ENCODE measurements around the gene HERPUD1. TPM values are rescaled to one million over a fixed set of nuclear protein-coding genes. Genes with fewer than 3 reads are reported as not detected.

Gene HERPUD1
- total RNA-seq, 3 donors from 2014 or later (not counting 1 experiment from before 2014, with no cell fraction given), result 181 to 266 (median 243) TPM

DNA sequence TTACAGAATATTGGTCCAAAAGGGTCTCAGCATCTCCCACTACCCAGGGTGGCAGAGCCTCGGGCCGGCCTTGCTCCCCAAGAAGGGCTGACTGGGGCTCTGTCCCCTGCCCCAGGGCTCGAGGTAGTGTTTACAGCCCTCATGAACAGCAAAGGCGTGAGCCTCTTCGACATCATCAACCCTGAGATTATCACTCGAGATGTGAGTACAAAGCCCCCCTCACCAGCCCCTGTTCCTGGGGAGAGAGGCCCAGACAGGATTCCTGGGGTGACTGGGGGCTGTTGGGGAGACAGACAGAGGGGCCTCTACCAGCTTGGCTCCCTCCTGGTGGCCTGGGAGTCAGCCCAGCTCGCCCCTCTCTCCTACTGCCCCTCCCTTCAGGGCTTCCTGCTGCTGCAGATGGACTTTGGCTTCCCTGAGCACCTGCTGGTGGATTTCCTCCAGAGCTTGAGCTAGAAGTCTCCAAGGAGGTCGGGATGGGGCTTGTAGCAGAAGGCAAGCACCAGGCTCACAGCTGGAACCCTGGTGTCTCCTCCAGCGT, 51.3 kb downstream of the HERPUD1 start:
- Histone ChIP-seq H3K27me3 (ENCODE audit: control insufficient read depth, insufficient read depth, low read length) (no peaks in the 10 kb centered on the region), H3K4me1 (ENCODE audit: control insufficient read depth, insufficient read depth, low read length) (peaks cover 41% of the 10 kb centered on the region), H3K9me3 (ENCODE audit: control insufficient read depth, insufficient read depth, low read length) (no peaks in the 10 kb centered on the region), H3K36me3 (ENCODE audit: control insufficient read depth, insufficient read depth, low read length) (no peaks in the 10 kb centered on the region), H3K4me3 (ENCODE audit: low read length) (no peak overlapping the region), H3K27ac (ENCODE audit: low read length) (no peak overlapping the region)
- no peaks in the 10 kb centered on the region for H3K27me3 Mint-ChIP-seq (ENCODE audit: low read depth in 2 of 2)
- no peak overlapping the region for H3K27ac Mint-ChIP-seq
- 75% methylated on average over 8 of the region's 9 CpGs for WGBS (ENCODE audit: insufficient coverage)
- no peak for ATAC-seq
- TF ChIP-seq, protein P1, sequence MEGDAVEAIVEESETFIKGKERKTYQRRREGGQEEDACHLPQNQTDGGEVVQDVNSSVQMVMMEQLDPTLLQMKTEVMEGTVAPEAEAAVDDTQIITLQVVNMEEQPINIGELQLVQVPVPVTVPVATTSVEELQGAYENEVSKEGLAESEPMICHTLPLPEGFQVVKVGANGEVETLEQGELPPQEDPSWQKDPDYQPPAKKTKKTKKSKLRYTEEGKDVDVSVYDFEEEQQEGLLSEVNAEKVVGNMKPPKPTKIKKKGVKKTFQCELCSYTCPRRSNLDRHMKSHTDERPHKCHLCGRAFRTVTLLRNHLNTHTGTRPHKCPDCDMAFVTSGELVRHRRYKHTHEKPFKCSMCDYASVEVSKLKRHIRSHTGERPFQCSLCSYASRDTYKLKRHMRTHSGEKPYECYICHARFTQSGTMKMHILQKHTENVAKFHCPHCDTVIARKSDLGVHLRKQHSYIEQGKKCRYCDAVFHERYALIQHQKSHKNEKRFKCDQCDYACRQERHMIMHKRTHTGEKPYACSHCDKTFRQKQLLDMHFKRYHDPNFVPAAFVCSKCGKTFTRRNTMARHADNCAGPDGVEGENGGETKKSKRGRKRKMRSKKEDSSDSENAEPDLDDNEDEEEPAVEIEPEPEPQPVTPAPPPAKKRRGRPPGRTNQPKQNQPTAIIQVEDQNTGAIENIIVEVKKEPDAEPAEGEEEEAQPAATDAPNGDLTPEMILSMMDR (IDR thresholded peaks at IDR 0.05), result no peak
- no peaks in the 10 kb centered on the region for H3K36me3 Mint-ChIP-seq
- H3K4me1 Mint-ChIP-seq, result peaks cover 27 to 29% of the 10 kb centered on the region in 2 donors
- intact Hi-C loops (cut with micrococcal nuclease), result no loop called here
- DNase-seq, result no peak
- H3K9me3 Mint-ChIP-seq, result no peaks in the 10 kb centered on the region
- H3K4me3 Mint-ChIP-seq, result no peak overlapping the region

DNA sequence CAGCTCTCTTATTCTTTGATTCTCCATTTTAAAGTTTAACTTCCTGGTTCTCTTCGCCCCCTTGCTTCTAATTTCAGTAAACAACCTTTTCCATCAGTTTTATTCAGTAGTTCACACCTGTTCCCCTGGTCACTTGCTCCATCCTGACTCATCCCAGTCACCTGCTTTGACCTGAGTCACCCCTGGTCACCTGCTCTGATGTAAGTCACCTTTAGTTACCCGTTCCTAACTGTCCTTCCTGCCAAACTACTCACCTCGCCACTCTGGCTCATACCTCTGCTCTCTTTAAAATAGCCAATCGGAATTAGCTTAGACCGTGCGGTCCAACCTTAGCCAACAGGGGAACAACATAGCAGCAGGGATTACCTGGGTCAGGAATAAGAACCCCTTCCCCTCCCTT, 52.7 kb downstream of the HERPUD1 start:
- no peak for DNase-seq
- Histone ChIP-seq H3K4me1 (ENCODE audit: control insufficient read depth, insufficient read depth, low read length) (peaks cover 48% of the 10 kb centered on the region), H3K27me3 (ENCODE audit: control insufficient read depth, insufficient read depth, low read length) (no peaks in the 10 kb centered on the region), H3K36me3 (ENCODE audit: control insufficient read depth, insufficient read depth, low read length) (no peaks in the 10 kb centered on the region), H3K27ac (ENCODE audit: low read length) (no peak overlapping the region), H3K9me3 (ENCODE audit: control insufficient read depth, insufficient read depth, low read length) (no peaks in the 10 kb centered on the region), H3K4me3 (ENCODE audit: low read length) (no peak overlapping the region)
- peak overlapping the region in 1 of 2 donors; percentile 1 for H3K27ac Mint-ChIP-seq
- intact Hi-C loops (cut with micrococcal nuclease), result no loop called here
- H3K36me3 Mint-ChIP-seq, result no peaks in the 10 kb centered on the region
- TF ChIP-seq, protein P1 (IDR thresholded peaks at IDR 0.05), result no peak
- H3K27me3 Mint-ChIP-seq (ENCODE audit: low read depth in 2 of 2), result no peaks in the 10 kb centered on the region
- peaks cover 38 to 41% of the 10 kb centered on the region in 2 donors for H3K4me1 Mint-ChIP-seq
- WGBS (ENCODE audit: insufficient coverage), result 90% methylated on average over 6 of the region's 6 CpGs
- H3K4me3 Mint-ChIP-seq, result no peak overlapping the region
- H3K9me3 Mint-ChIP-seq, result no peaks in the 10 kb centered on the region
- ATAC-seq, result no peak

DNA sequence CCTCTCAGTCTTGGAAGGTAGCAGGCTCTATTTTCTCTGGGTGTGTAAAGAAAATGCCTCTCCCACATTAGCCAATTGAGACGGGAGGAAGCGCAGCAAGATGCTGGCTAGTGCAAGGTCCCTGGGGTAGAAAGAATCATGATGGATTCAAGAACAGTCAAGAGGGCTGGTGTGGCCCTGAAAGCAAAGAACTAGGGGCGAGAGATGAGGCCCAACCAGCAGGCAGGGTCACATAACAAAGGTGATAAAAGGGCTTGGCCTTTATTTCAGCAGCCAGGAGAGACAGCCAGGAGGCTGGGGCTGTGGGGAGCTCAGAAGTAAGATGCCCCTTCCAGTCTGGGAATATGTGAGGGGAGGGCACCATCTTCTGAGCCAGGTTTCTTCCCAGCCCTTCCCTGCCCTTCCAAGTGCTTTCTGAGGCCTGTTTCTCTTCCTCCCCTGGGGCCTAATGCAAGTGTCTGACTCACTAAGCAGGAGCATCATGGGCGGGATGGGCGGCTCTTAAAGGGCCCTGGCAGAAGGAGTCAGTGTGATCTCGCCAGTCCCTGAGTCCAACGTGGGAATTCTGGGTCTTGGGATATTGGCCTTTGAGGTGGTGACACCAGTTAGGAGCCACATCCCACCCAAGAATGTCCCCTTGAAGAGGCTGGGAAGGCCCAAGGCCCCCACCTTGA, 53.5 kb downstream of the HERPUD1 start:
- 90% methylated on average over 7 of the region's 7 CpGs for WGBS (ENCODE audit: insufficient coverage)
- H3K36me3 ChIP-seq (ENCODE audit: control insufficient read depth, insufficient read depth, low read length), result no peaks in the 10 kb centered on the region
- intact Hi-C loops (cut with micrococcal nuclease), result no loop called here
- no peak overlapping the region for H3K4me3 Mint-ChIP-seq
- TF ChIP-seq, protein P1 (IDR thresholded peaks at IDR 0.05), result no peak
- H3K4me1 Mint-ChIP-seq, result peaks cover 45 to 48% of the 10 kb centered on the region in 2 donors
- no peaks in the 10 kb centered on the region for H3K9me3 Mint-ChIP-seq
- peak overlapping the region in 1 of 2 donors; percentile 1 for H3K27ac Mint-ChIP-seq
- H3K36me3 Mint-ChIP-seq, result no peaks in the 10 kb centered on the region
- no peak overlapping the region for H3K27ac ChIP-seq (ENCODE audit: low read length)
- H3K9me3 ChIP-seq (ENCODE audit: control insufficient read depth, insufficient read depth, low read length), result no peaks in the 10 kb centered on the region
- DNase-seq (no peak), ATAC-seq (no peak)
- H3K4me1 ChIP-seq (ENCODE audit: control insufficient read depth, insufficient read depth, low read length), result peaks cover 48% of the 10 kb centered on the region
- H3K27me3 ChIP-seq (ENCODE audit: control insufficient read depth, insufficient read depth, low read length), result no peaks in the 10 kb centered on the region
- no peak overlapping the region for H3K4me3 ChIP-seq (ENCODE audit: low read length)
- H3K27me3 Mint-ChIP-seq (ENCODE audit: low read depth in 2 of 2), result no peaks in the 10 kb centered on the region

Data from natural killer cell (primary cell).